Spleen (tissue), 3 donors: ENCODE results near the gene TEAD3.

Source experiments
- POLR2A ChIP-seq, 3 donors: fragments of 450-650 bp; IDR thresholded peaks; one replicate each; pipeline ENCODE4 v1.5.1; 2017; ENCODE audit warnings: antibody characterized with exemption in 3 of 3, mild to moderate bottlenecking in 1 of 3
- POLR2AphosphoS5 ChIP-seq, 3 donors: sonication (generic); formaldehyde crosslinking; IDR thresholded peaks; one replicate each; pipeline ENCODE4 v1.5.1; 2017; ENCODE audit warnings: antibody characterized with exemption in 3 of 3

GRCh38 chr6:35512740-35513139 is 15.9 kb upstream of the TEAD3 start, which contains the start of gene TULP1:
- TF ChIP-seq POLR2A (IDR thresholded peaks at IDR 0.05) (no peak), POLR2AphosphoS5 (IDR thresholded peaks at IDR 0.05) (no peak)
